Mesothelial cell of epicardium (in vitro differentiated cells): ENCODE data around the gene KCNJ10. TPM values are rescaled to one million over a fixed set of nuclear protein-coding genes. Genes with fewer than 3 reads are reported as not detected.

Experiments used
- DNase-seq, 2 experiments: peaks; one replicate each; pipeline ENCODE4 v3.0.0; 2021; ENCODE audit warnings: low spot score in 2 of 2; ENCODE audit not compliant: unreplicated experiment in 2 of 2
- H3K27ac Mint-ChIP-seq: 2 replicates; pipeline ENCODE4 v1.8.0; 2021; ENCODE audit warnings: mixed read lengths
- H3K27me3 Mint-ChIP-seq: 2 replicates; pipeline ENCODE4 v1.8.0; 2021; ENCODE audit warnings: low read depth, mixed read lengths
- H3K36me3 Mint-ChIP-seq: 2 replicates; pipeline ENCODE4 v1.8.0; 2021; ENCODE audit warnings: mixed read lengths
- H3K4me1 Mint-ChIP-seq: 2 replicates; pipeline ENCODE4 v1.8.0; 2021; ENCODE audit warnings: mixed read lengths
- H3K4me3 Mint-ChIP-seq: 2 replicates; pipeline ENCODE4 v1.8.0; 2021; ENCODE audit warnings: mild to moderate bottlenecking, moderate library complexity, mixed read lengths
- H3K9me3 Mint-ChIP-seq: 2 replicates; pipeline ENCODE4 v1.8.0; 2021; ENCODE audit warnings: mixed read lengths
- total RNA-seq: library from RNA; stranded (reverse); gene quantifications from 3 replicates; pipeline ENCODE4 v1.2.1, GENCODE V29; 2021
- TF ChIP-seq, protein P1 (sequence below): fragments of 200-600 bp; sonication (generic); IDR thresholded peaks from one replicate; pipeline ENCODE4 v1.5.0; 2021; ENCODE audit warnings: antibody characterized with exemption; ENCODE audit not compliant: unreplicated experiment

The KCNJ10 gene
- total RNA-seq, 1 donor from 2014 or later = 0.27 TPM

DNA sequence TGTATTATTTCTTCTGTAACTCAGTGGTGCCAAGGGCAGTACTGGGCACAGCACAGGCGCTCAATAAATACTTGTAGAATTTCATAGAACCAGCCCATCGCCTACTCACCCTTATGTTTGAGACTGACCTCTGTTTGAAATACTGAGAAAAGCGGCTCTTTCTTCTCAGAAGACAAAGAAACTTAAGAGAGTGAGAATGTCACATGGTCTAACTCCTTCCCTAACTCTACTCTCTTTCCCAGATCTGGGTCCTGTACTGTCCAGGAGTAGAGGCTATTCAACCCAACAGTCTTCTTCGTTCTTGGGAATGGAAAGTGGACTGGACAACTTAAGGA, 24.3 kb upstream of the KCNJ10 start:
- TF ChIP-seq, protein P1, sequence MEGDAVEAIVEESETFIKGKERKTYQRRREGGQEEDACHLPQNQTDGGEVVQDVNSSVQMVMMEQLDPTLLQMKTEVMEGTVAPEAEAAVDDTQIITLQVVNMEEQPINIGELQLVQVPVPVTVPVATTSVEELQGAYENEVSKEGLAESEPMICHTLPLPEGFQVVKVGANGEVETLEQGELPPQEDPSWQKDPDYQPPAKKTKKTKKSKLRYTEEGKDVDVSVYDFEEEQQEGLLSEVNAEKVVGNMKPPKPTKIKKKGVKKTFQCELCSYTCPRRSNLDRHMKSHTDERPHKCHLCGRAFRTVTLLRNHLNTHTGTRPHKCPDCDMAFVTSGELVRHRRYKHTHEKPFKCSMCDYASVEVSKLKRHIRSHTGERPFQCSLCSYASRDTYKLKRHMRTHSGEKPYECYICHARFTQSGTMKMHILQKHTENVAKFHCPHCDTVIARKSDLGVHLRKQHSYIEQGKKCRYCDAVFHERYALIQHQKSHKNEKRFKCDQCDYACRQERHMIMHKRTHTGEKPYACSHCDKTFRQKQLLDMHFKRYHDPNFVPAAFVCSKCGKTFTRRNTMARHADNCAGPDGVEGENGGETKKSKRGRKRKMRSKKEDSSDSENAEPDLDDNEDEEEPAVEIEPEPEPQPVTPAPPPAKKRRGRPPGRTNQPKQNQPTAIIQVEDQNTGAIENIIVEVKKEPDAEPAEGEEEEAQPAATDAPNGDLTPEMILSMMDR = no peak
- no peaks in the 10 kb centered on the region for H3K9me3 Mint-ChIP-seq
- no peaks in the 10 kb centered on the region for H3K36me3 Mint-ChIP-seq
- no peak overlapping the region for H3K27ac Mint-ChIP-seq
- H3K4me1 Mint-ChIP-seq = peaks cover 12% of the 10 kb centered on the region
- no peak overlapping the region for H3K4me3 Mint-ChIP-seq
- H3K27me3 Mint-ChIP-seq = no peaks in the 10 kb centered on the region
- no peak for DNase-seq

DNA sequence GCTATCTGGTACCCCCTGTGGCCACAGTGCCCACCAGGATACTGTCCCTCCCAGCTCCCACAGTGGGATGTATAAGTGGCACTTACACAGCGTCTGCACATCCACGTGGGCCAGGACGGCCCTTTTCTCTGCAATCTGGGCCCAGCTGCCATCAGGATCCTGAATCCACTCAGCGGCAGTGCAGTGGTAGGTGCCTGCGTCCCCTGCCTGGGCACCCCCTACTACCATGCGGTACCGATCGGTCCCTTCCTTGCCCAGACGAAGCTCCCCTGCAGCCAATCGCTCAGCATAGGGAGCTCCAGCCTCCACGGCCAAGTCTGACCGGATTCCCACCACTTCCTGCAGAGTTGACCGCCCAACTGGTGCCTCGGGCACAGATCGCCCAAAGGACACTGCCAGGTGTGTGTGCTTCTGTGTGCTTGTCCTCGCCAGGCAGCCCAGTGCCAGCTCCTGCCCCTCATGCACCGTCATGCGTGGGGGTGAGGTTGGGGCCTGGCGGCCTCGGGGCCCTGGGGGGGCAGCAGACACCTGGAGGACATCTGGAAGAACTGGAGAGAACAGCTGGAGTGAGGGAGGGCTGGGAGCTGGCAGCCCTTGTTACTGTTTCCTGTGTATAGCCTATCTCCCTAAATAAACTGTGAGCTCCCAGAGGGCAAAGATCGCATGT, 23.8 kb upstream of the KCNJ10 start:
- Mint-ChIP-seq H3K9me3 (no peaks in the 10 kb centered on the region), H3K27ac (no peak overlapping the region), H3K27me3 (no peaks in the 10 kb centered on the region), H3K4me3 (no peak overlapping the region), H3K4me1 (peaks cover 12% of the 10 kb centered on the region), H3K36me3 (no peaks in the 10 kb centered on the region)
- TF ChIP-seq, protein P1 = no peak
- DNase-seq = no peak

DNA sequence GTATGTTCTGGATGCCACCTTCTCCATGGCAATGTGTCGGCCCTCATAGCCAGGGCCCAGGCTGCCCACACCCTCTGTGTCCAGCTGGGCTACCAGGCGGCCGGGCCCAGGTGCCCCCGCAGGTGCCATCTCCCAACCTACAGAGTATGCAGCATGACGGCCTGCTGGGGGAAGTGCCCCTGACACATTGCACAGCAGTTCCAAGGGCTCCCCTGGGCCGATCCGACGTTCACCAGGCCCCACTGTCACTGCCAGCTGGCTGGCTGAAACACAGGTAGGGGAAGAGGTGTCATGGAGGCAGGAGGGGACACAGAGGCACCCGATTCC, 23.1 kb upstream of the KCNJ10 start:
- Mint-ChIP-seq H3K4me3 (no peak overlapping the region), H3K36me3 (no peaks in the 10 kb centered on the region), H3K27me3 (no peaks in the 10 kb centered on the region), H3K9me3 (no peaks in the 10 kb centered on the region), H3K4me1 (peaks cover 12% of the 10 kb centered on the region), H3K27ac (no peak overlapping the region)
- TF ChIP-seq, protein P1 = no peak
- no peak for DNase-seq

DNA sequence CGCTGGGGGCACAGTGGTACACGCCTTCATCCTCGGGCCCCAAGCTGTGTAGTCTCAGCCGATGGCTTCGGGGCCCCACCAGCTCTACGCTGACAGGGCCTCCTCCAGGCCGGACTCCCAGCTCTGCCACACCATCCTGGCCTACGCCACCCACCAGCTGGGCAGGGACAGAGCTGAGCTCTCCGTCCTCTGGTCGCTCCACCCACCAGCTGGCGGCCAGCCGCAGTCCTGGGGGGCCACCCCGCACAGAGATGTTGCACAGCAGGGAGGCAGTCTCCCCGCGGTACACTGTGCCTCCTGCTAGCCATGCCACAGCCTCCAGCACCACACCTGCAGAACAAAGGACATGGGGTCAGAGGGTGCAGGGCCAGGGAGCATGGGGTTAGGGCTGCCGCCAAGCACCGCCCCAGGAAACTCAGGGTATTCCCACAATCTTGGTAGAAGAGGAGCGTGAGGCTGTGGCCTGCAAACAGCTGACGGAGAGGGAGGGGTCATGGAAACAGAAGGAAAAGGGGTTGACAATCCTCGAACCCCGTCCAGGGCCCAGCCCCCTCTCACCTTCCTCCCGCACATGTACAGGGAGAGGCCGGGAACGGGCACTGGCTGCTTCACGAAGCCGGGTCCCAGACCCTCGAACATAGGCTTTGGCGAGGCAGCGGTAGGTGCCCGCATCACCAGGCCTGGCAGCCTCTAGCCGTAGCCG, 22.6 kb upstream of the KCNJ10 start:
- Mint-ChIP-seq H3K4me3 (no peak overlapping the region), H3K36me3 (no peaks in the 10 kb centered on the region), H3K27me3 (no peaks in the 10 kb centered on the region), H3K4me1 (peaks cover 8% of the 10 kb centered on the region), H3K9me3 (no peaks in the 10 kb centered on the region), H3K27ac (no peak overlapping the region)
- TF ChIP-seq, protein P1 = no peak
- no peak for DNase-seq

DNA sequence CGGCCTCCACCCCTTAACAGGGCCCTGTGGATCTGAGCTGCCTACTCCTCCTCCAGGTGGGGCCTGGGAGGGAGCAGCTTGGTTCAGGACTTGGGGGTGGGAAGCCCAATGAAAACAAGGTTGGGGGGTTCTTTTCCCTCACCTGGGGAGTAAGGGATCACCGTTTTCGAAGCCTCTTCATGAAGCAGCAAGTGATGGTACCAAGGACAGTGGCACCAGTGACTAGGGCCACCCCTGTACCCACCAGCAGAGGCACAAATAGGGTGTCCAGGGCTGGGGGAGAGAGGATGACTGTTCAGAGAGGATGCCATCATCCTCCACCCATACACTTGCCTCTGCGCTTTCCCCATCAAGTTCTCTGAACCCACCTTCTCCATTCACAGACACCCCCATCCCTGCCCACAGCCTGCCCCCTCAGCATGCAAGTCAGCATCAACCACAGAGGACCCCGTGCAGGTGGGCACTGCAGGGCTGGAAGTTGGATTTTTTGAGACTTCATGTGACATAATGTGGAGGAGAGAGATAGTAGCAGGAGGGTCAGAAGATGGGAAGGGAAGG, 21.8 kb upstream of the KCNJ10 start:
- TF ChIP-seq, protein P1 = no peak
- Mint-ChIP-seq H3K27me3 (no peaks in the 10 kb centered on the region), H3K36me3 (peaks cover 5% of the 10 kb centered on the region)

More for the DNA sequence above, 21.8 kb upstream of the KCNJ10 start:
- no peak overlapping the region for H3K27ac Mint-ChIP-seq
- DNase-seq = no peak
- no peak overlapping the region for H3K4me3 Mint-ChIP-seq
- no peaks in the 10 kb centered on the region for H3K9me3 Mint-ChIP-seq
- H3K4me1 Mint-ChIP-seq = peaks cover under 1% of the 10 kb centered on the region
